HG03575 (cell line): ENCODE measurements around the gene AFF3.

ENCODE experiments used
- ATAC-seq: cut with Tn5 transposase; IDR thresholded peaks from one replicate; pipeline ENCODE4 v1.9.1; 2021; ENCODE audit not compliant: unreplicated experiment, insufficient number of reproducible peaks, low FRiP score; ENCODE audit errors: extremely low read depth

Gene AFF3

GRCh38 chr2:100021791-100022340 lies 120.5 kb downstream of the AFF3 start:
- ATAC-seq = no peak

DNA sequence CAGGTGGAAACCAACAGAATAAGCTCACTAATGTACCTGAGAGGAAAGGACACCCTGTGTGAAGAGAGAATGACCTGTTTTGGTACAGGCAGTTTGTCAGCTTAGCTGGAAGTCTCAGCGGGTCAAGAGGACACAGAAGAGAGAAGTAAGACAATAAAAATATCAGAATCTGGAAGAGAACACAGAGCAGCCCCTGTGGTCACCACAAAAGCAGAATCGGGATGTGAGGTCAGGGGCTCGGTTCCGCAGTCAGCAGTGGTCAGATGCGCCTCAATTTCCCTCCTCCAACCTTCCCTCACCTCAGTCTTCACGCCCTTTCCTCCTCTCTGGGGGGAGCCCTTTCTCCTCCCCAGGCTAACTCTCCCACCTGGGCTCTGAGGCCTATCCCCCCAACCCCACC lies 122.9 kb downstream of the AFF3 start:
- no peak for ATAC-seq

GRCh38 chr2:100018341-100019193 lies 123.8 kb downstream of the AFF3 start:
- ATAC-seq = no peak

GRCh38 chr2:100017633-100018032 lies 124.8 kb downstream of the AFF3 start:
- no peak for ATAC-seq

DNA sequence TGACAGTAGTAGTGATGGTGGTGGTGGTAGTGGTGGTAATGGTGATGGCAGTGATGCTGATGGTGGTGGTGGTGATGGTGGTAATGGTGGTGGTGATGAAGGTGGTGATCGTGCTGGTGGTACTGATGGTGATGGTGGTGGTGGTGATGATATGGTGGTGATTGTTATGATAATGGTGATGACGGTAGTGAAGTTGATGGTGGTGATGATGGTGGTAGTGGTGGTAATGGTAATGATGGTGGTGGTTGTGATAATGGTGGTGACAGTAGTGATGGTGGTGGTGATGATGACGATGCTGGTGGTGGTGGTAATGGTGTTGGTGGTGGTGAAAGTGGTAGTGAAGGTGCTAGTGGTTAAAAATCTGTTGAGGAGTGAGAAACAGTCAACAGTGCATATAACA lies 125.6 kb downstream of the AFF3 start:
- ATAC-seq = no peak

GRCh38 chr2:100015849-100016248 lies 126.5 kb downstream of the AFF3 start:
- ATAC-seq = no peak

DNA sequence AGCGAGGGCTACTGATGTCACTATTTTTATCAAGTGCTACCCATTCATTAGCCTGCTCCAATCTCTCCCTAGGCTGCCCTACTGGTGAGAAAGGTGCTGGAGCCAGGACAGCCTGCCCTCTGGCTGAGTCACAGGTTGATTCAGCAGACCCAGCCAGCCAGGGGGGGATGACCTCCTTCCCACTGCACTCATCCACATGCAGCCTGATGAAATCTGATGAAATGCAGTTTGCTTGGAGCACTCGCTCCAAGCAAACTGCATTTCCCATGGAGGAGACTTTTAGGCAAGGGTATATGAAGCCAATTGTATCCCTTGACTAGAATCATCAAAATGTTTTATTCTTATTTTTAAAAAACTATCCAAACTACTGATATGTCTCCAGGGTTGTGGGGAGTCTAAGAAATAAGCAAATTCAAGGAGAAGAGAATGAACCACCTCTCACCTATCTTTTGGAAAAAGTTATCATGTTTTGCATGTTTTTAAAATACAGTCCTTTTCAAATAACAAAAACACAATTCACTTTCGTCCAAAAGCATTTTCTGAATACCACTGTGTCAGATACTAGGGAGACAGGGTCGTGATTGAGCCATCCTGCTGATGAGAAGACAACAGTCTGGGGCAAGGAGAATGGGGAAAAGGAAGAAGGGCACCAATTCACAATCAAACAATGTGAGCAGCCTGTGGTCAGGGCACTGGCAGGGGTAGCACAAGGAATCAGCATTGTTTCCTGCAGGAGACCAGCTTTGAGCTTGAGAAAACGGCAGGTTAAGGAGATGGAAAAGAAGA lies 128.3 kb downstream of the AFF3 start:
- ATAC-seq = no peak

- ATAC-seq = no peak
These were observed 129.8 kb downstream of the AFF3 start for GRCh38 chr2:100012561-100012960.

- ATAC-seq = no peak
These were observed 131.1 kb downstream of the AFF3 start for GRCh38 chr2:100011272-100011731.

GRCh38 chr2:100010606-100011005 lies 131.8 kb downstream of the AFF3 start:
- ATAC-seq = no peak

GRCh38 chr2:100009743-100010142 lies 132.6 kb downstream of the AFF3 start:
- ATAC-seq = no peak

GRCh38 chr2:100008956-100009355 lies 133.4 kb downstream of the AFF3 start:
- no peak for ATAC-seq

- no peak for ATAC-seq
These were observed 135.9 kb downstream of the AFF3 start for GRCh38 chr2:100006516-100006915.

- ATAC-seq = no peak
These were observed 137.4 kb downstream of the AFF3 start for GRCh38 chr2:100004959-100005387.

DNA sequence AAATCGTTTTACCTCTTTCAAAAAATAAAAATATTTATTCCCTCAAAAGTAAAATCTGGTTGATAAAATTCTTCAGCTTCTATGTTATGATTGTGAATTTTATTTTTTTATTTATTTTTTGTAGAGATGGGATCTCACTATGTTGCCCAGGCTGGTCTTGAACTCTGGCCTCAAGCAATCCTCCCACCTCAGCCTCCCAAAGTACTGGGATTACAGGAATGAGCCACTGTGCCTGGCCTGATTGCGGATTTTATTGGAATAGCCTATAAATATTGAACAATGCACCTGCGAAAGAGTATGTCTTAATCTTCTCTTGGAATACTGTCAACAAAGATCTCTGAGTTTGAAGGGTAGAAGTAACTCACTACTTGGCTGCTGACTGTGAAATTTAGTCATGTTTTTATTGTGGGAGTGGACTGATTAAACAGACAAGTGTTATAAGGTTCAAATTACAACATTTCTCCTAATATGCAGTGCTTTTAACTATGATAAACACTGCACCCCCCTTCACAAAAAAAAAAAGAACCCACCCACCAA lies 138.0 kb downstream of the AFF3 start:
- no peak for ATAC-seq

DNA sequence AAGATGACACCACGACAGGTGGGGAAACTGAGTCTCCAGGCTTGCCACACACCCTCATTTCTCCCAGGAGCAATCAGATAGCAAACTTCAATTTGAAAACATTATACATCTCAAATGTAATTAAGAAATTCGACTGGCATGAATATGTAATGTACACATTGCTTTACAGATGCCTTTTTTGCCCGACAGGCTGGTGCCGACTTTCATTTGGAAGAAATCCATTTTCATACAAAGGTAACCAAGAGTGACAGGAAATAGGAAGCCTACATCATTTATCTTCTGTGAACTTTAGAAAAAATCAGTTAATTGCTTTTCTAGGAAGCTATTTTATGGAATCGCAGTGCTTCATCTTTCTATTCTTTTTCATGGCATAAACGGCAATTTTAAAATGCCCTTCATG lies 140.3 kb downstream of the AFF3 start:
- ATAC-seq = no peak

GRCh38 chr2:100000915-100001707 lies 141.3 kb downstream of the AFF3 start:
- ATAC-seq = no peak

- ATAC-seq = no peak
These were observed 143.6 kb downstream of the AFF3 start for GRCh38 chr2:99998651-99999320.
